K562 (cell line): Measurements from ENCODE around the gene PPP1R12B.

ENCODE experiments used
- ARNT ChIP-seq, 2 experiments: fragments of 450-650 bp; IDR thresholded peaks; 2 replicates each; pipeline ENCODE4 v1.6.1; 2016; ENCODE audit warnings: mild to moderate bottlenecking in 1 of 2
- BRCA1 ChIP-seq, 2 experiments: fragments of 450-650 bp in 1 of 2; sonication (generic) in 1 of 2; formaldehyde crosslinking in 1 of 2; IDR thresholded peaks; 2 replicates each; pipeline versions ENCODE4 v1.5.0 to v1.6.1; 2017 to 2020; ENCODE audit warnings: mild to moderate bottlenecking in 1 of 2, missing genetic modification reagents in 1 of 2
- CREBBP ChIP-seq: IDR thresholded peaks from one replicate; pipeline ENCODE4 v1.6.1; 2012; ENCODE audit warnings: low read depth, mild to moderate bottlenecking, control low read depth, inconsistent platforms, low read length
- NFIC ChIP-seq: fragments of 450-650 bp; IDR thresholded peaks from 2 replicates; pipeline ENCODE4 v1.6.1; 2017; ENCODE audit warnings: mild to moderate bottlenecking, inconsistent platforms
- SRF ChIP-seq, 2 experiments: fragments of 250-450, 450-650 bp in 1 of 2; sonication (Bioruptor Pico) in 1 of 2; sonication (generic) in 1 of 2; formaldehyde crosslinking; IDR thresholded peaks; 2 replicates each; pipeline versions ENCODE4 v1.5.0 to v1.5.1; 2020 to 2022; ENCODE audit warnings: mild to moderate bottlenecking in 1 of 2, missing genetic modification reagents in 1 of 2
- SRSF9 ChIP-seq: fragments of 200-400 bp; formaldehyde crosslinking; IDR thresholded peaks from 2 replicates; pipeline ENCODE4 v1.6.1; 2017; ENCODE audit warnings: low read depth, low read length, borderline replicate concordance
- SUPT5H ChIP-seq: fragments of 450-650 bp; IDR thresholded peaks from 2 replicates; pipeline ENCODE4 v1.6.1; 2016
- YY1 ChIP-seq, 3 experiments: IDR thresholded peaks; 2 replicates each; pipeline ENCODE4 v1.6.1; 2011; ENCODE audit warnings: low read length in 2 of 3, mild to moderate bottlenecking in 2 of 3, moderate library complexity in 2 of 3, borderline replicate concordance in 1 of 3, control low read depth in 1 of 3, low read depth in 1 of 3; ENCODE audit not compliant: insufficient read depth in 3 of 3, insufficient replicate concordance in 2 of 3, control insufficient read depth in 1 of 3, insufficient read length in 1 of 3; ENCODE audit errors: extremely low read depth in 1 of 3
- TF ChIP-seq, protein P1 (sequence below), 2 experiments: fragments of 450-650 bp; formaldehyde crosslinking in 1 of 2; IDR thresholded peaks; 2 replicates each; pipeline versions ENCODE4 v1.4.0 to v1.6.1; 2014 to 2020; ENCODE audit warnings: mild to moderate bottlenecking in 2 of 2, borderline replicate concordance in 1 of 2, low read depth in 1 of 2
- TF ChIP-seq, protein P2 (sequence below), 3 experiments: IDR thresholded peaks in 2 of 3; conservative IDR thresholded peaks in 1 of 3; 2 replicates each; pipeline ENCODE4 v1.5.1; 2011 to 2012; ENCODE audit warnings: low read length in 3 of 3, mild to moderate bottlenecking in 3 of 3, control low read depth in 2 of 3, improper control_type of control experiment in 1 of 3, inconsistent platforms in 1 of 3, low read depth in 1 of 3, mixed read lengths in 1 of 3, moderate library complexity in 1 of 3; ENCODE audit not compliant: insufficient read depth in 2 of 3
- TF ChIP-seq, protein P3 (sequence below): sonication (generic); formaldehyde crosslinking; IDR thresholded peaks from 2 replicates; pipeline ENCODE4 v1.9.0; 2022; ENCODE audit warnings: mild to moderate bottlenecking, missing genetic modification reagents

DNA sequence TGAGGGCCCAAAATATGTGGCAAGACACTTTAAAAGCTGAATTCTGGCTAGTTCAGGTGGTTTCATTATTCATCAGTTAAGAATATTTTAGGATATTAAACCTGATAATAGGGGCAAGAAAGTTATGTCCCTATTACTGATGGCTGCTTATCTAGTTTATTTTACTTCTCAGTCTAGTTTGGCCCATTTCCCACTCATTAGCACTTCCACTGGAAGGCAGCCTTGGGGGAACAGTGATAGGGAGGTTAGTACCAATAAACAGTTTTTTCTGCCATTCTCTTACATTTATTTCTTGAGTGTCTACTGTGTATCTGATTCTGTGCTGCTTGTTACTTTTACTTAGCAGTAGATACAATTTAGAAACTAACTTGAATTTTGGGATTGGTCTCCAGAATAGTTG is 9.0 kb downstream of the PPP1R12B start:
- TF ChIP-seq BRCA1 (IDR thresholded peaks at IDR 0.05) (no peak), BRCA1 (CRISPR knock-in tag; IDR thresholded peaks at IDR 0.05) (no peak), YY1 (IDR thresholded peaks at IDR 0.05; ENCODE audit: borderline replicate concordance in 1 of 3, control insufficient read depth in 1 of 3, extremely low read depth in 1 of 3, insufficient read depth in 3 of 3, insufficient read length in 1 of 3, insufficient replicate concordance in 2 of 3, low read depth in 1 of 3, low read length in 2 of 3) (no peak), SRF (CRISPR knock-in tag; IDR thresholded peaks at IDR 0.05) (no peak), CREBBP (no peak), ARNT (IDR thresholded peaks at IDR 0.05) (no peak), SRSF9 (no peak), SUPT5H (no peak), NFIC (no peak)
- TF ChIP-seq, protein P1, sequence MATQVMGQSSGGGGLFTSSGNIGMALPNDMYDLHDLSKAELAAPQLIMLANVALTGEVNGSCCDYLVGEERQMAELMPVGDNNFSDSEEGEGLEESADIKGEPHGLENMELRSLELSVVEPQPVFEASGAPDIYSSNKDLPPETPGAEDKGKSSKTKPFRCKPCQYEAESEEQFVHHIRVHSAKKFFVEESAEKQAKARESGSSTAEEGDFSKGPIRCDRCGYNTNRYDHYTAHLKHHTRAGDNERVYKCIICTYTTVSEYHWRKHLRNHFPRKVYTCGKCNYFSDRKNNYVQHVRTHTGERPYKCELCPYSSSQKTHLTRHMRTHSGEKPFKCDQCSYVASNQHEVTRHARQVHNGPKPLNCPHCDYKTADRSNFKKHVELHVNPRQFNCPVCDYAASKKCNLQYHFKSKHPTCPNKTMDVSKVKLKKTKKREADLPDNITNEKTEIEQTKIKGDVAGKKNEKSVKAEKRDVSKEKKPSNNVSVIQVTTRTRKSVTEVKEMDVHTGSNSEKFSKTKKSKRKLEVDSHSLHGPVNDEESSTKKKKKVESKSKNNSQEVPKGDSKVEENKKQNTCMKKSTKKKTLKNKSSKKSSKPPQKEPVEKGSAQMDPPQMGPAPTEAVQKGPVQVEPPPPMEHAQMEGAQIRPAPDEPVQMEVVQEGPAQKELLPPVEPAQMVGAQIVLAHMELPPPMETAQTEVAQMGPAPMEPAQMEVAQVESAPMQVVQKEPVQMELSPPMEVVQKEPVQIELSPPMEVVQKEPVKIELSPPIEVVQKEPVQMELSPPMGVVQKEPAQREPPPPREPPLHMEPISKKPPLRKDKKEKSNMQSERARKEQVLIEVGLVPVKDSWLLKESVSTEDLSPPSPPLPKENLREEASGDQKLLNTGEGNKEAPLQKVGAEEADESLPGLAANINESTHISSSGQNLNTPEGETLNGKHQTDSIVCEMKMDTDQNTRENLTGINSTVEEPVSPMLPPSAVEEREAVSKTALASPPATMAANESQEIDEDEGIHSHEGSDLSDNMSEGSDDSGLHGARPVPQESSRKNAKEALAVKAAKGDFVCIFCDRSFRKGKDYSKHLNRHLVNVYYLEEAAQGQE (IDR thresholded peaks at IDR 0.05; ENCODE audit: borderline replicate concordance), result no peak
- TF ChIP-seq, protein P1 (CRISPR knock-in tag; IDR thresholded peaks at IDR 0.05; ENCODE audit: low read depth), result no peak
- TF ChIP-seq, protein P2, sequence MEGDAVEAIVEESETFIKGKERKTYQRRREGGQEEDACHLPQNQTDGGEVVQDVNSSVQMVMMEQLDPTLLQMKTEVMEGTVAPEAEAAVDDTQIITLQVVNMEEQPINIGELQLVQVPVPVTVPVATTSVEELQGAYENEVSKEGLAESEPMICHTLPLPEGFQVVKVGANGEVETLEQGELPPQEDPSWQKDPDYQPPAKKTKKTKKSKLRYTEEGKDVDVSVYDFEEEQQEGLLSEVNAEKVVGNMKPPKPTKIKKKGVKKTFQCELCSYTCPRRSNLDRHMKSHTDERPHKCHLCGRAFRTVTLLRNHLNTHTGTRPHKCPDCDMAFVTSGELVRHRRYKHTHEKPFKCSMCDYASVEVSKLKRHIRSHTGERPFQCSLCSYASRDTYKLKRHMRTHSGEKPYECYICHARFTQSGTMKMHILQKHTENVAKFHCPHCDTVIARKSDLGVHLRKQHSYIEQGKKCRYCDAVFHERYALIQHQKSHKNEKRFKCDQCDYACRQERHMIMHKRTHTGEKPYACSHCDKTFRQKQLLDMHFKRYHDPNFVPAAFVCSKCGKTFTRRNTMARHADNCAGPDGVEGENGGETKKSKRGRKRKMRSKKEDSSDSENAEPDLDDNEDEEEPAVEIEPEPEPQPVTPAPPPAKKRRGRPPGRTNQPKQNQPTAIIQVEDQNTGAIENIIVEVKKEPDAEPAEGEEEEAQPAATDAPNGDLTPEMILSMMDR (IDR thresholded peaks at IDR 0.05 in 2 of 3, conservative IDR thresholded peaks at IDR 0.05 in 1 of 3; ENCODE audit: insufficient read depth in 2 of 3, low read depth in 1 of 3, low read length in 3 of 3), result no peak
- TF ChIP-seq, protein P3, sequence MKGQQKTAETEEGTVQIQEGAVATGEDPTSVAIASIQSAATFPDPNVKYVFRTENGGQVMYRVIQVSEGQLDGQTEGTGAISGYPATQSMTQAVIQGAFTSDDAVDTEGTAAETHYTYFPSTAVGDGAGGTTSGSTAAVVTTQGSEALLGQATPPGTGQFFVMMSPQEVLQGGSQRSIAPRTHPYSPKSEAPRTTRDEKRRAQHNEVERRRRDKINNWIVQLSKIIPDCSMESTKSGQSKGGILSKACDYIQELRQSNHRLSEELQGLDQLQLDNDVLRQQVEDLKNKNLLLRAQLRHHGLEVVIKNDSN (CRISPR knock-in tag), result no peak
